Stimulated activated CD4-positive, alpha-beta T cell treated with anti-CD3 and anti-CD28 coated beads, Interleukin-4, amount 100 ng/mL, for 1 hour (primary cell): Measurements from ENCODE around the gene MRPL37.
"Not testable (repeated sequence)": the region's sequence is repeated elsewhere in the genome, so short reads cannot be mapped to it uniquely, and the experiment has no call there.

Experiments used
- DNase-seq: peaks from one replicate; pipeline ENCODE4 v3.0.0-alpha.2; 2020

Gene MRPL37

DNA sequence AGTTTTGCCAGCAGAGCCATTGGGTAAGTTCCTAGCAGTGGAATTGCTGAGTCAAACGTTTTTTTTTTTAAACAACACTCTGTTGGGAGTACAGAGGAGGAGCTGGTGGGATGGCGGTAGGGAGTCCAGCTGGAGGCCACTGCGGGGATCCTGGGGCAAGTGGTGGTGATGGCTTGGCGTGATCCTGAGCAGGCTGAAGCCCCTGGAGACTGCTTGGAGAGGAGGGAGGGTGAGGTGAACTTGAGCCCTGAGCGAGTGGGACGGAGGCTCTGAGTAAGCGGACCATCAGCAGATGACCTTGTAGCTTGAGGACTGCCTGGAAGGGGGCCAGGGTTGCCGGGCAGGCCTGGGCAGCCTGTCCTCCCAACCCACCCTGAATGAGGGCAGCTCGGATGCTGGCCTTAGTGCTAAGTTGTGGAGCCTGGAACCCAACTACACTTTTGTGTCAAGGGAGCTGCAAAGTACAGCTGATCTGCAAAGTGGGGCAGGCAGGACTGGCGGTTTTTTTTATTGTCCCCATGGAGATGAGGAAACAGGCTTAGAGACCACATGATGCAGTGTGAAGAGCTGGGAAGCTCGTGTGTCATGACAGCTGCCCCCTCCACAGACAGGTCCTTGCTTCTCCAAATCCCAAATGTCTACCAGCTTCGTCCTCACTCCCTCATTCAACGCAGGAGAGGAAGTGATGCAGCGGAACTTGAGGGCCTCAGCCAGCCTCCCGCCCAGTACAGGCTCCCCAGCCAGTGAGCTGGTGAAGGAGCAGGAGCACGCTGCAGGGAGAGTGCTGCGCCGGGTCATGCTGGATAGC lies 20.2 kb downstream of the MRPL37 start:
- DNase-seq, result no peak

DNA sequence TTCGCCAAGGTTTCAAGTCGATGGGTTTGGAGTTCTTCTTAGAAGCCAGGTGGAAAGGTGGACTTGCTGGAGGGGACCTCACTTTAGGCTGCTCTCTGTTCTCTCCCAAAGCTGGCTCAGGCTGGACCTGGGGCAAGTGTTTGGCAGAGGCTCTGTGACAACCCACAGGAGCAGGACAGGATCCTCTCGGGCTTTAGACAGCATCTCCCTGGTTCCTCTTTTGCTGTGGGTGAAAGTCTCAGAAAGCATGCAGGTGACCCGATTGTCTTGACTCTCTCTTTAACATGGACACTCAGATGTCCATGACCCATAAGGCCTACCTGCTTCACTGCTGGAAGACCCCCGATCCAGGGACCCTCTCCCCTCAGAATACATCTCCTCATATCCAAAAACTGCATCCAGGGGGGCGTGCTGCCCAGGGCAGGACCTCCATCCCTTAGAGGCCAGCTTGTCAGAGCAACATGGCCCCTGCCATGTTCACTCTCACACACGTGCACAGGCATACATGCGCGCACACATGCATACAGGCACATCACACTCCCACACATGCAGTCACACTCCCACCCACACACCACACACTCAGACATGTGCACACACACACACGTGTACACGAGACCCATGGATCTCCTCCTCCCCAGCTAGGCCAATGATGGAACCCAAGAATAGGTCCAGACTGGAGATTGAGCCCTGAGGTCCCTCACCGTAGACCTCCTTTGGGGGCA lies 21.3 kb downstream of the MRPL37 start:
- DNase-seq, result no peak

DNA sequence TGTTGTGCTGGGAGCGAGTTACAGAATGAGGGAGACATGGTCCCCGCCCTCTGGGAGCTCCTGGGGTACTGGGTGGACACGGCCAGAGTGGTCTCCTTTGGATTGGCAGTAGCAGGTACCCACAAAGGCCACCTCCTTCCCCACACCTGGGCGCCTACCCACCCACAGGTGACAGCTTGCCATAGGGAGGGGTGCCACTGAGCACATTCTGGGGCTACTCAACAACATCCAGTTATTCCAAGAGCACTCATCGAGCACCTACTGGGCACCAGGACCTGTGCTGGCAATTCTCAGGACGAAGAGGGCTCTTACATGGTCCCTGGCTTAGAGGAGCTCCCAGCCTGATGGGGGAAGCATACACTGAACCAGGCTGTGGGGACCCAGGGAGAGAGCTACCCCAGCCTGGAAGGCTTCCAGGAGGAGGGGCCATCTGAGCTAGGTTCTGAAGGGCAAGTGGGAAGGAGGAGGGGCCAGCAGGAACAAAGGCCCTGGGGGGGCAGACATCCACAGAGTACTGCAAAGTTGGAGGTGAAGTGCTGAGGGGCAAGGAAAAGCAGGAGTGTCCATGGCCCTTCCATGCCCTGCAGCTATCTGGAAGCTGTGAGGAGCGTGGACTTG lies 22.0 kb downstream of the MRPL37 start:
- DNase-seq, result no peak

DNA sequence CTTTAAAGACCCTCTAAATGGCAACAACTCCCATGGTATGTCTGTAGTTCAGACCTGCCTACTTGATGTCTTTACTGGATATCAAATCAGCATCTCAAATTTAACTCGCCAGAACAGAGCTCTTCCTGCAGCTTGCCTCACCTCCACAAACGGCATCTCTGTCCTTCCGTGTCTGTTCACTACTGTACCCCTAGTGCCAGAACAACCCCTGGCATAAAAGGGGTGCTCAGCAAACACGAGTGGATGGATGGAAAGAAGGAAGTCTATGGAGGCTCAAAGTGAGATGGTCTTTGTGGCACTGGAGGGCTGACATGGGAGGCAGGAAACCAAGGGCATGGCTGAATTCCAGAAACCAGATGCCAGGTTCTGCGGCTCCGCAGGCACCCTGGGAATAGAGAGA lies 22.7 kb downstream of the MRPL37 start:
- no peak for DNase-seq

DNA sequence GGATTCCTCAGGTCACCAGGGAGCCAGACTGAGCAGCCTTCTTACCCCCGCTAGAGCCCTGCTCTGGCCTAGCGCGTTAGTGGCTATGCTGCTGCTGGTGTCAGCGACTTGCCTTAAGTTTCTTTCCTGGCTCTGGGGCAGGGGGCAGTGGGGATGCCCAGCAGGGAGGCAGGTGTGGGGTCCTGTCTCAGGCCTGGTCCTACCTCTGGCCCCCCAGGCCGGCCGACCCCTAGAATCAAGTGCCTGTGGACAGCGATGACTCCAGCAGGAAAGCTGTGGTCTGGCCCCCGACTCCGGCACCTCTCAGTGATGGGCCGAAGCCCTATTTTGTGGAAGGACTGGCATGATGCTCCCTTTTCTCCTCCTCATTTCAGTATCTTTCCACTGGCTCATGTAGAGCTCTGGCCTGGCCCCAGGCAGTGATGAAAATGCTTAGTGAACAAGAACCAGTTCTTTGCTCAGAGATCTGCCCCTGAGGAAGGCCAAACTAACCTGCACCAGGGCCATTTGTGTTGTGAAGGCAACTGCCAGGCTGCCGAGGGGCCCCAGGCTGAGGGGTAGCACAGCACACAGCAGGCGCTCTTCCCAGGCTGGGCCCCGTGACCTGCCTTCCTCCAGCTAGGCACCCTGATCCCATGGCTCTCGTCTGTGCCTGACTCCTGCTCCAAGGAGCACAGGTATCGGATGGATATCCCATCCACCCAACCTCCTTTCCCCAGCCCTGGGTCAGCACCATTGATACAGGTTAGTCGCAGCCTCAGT lies 23.7 kb downstream of the MRPL37 start:
- no peak for DNase-seq

DNA sequence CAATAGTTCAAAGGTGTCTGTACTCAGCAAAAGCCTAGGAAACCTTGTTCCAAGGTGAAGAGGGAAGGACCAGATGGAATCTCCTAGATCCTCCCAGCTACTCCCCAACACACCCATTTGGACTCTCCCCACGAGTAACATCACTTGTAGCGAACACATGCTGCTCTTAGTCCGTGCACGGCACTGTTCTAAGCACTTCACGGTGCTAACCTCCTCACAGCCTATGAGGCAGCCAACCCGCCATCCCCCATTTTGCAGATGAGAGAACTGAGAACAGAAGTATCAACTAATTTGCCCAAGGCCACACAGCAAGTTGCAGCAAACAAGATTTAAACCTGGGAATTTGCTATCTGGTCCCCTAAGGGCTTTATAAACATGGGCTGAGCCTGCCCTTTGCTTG lies 24.3 kb downstream of the MRPL37 start:
- DNase-seq, result no peak

DNA sequence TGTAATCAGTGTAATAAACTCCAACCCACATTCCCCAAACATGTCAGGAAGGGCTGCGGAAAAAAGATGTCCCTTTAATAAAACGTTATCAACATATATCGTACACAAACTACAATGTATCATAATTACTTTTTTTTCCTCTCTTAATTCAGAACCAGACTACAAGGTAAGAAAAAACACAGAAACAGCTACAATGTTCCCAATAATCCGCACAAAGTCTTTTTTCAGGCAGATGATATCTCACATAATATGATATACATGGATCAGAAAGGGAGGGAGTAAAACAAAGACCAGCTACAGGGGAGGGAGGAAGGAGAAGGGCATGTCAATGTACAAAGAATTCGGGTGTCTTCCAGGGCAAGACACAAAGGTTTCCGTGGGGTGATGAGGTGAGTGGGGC lies 25.4 kb downstream of the MRPL37 start:
- DNase-seq, result no peak

DNA sequence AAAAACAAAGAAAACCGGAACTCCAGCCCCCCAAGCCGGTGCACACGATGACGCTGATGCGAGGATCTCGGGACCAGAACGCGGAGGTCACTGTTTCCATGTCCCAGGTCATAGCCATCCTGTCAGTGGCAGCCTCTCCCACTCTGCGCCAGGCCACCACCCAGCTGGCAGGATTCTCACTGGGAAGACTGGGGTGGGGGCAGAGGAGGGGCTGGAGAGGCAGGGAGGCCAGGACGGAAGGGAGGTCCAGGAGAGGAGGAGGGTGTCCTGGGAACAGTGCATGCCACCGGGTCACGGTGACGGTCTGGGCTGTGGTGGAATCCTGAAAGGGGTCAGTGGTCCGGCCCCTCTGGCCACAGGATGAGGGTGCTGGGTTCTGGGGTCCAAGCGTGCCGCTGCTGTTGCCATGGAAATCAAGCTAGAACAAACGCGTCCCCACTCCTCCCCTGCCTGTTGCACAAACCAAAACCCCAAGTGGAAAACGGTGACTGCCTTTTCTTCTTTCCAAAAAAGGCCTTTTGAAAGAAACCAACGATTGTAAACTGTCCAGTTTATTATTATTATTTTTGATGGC lies 26.1 kb downstream of the MRPL37 start:
- no peak for DNase-seq

DNA sequence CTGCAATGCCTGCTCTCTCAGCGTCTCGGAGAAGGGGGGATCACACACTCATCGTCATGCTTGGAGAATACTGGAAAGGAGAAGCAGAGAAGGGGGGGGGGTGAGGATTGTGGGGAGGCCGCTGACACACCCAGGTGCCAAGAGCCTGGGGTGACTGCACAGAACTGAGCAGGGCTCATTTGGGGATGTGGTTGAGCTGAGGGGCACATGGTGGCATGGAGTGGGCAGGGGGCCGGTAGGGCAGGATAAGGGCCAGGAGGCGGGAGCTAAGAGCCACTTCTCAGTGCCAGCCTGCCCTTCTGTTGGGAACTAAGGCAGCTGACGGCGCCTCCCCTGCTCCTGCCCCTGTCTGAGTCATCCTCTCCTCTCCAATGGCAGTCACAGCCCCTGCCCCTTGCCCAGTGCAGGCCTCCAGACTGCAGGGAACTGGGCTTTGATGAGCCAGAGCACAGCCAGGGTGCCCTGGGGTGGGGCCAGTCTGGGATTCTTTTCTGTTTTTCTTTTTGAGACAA lies 27.2 kb downstream of the MRPL37 start:
- no peak for DNase-seq

DNA sequence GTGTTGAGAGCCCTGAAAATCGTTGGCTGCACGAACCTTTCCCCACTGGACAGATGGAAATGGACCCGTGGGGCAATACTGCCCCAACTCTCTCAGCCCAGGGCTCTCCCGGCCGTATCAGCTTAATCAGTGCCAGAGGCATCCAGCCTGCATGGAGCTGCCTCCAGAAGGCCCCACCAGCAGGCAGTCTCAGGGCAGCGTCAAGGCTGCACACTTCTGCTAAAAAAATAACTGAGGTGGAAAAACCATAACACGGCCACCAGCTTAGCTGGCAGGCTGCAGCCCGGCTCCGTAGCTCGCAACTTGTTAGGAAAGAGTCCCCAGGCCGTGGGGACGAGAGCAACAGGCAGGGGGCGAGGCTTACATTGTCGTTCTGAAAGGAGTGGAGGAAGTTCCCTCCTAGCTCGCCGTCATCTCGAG lies 27.9 kb downstream of the MRPL37 start:
- DNase-seq, result no peak

DNA sequence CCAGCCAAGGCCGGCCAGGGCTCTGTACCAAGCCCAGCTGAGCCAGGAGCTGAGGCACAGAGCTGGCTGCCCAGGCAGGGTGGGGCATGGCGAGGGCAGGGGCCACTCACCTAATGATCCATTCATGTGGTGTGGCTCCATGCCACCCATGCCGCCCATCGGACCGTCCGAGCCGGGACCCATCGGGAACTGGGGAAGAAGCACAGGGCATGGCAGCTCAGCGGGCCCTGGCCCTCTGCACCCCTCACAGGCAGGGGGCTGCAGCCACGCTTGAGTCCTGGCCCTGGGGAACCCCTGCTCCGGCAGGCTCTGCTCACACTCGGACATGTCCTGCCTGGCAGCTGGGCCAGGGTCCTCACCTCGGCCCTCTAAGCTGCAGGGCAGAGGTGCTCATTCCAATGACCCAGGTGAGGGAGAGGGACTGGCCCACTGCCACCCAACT lies 28.7 kb downstream of the MRPL37 start:
- DNase-seq, result no peak

DNA sequence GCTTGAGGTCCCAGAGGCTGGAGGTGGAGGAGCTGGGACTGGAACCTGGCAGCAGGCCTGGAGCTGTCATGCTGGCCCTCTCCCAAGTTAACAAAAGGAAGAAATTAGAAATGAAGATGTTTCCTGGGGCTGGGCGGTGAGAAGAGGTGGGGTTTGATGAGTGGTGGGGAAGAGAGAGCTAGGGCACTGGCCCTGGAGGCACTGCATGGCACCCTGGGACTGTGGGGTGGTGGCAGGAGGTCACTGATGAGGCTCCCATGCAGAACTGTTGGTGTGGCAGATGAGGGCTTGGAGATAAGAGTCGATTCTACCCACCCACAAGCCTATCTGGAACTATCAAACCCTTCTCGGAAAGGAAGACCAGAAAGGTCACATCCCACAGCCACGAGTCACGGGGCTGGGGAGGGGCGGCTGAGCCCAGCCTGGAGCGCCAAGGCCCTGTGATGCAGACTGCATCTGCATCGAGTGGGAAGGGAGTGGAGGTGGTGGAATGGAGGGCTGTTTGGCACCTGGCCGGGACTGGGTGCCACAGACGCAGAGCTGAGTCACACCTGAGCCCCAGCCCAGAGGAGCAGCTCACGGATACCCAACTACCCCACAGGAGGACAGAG lies 29.4 kb downstream of the MRPL37 start:
- peak; percentile 24 for DNase-seq

DNA sequence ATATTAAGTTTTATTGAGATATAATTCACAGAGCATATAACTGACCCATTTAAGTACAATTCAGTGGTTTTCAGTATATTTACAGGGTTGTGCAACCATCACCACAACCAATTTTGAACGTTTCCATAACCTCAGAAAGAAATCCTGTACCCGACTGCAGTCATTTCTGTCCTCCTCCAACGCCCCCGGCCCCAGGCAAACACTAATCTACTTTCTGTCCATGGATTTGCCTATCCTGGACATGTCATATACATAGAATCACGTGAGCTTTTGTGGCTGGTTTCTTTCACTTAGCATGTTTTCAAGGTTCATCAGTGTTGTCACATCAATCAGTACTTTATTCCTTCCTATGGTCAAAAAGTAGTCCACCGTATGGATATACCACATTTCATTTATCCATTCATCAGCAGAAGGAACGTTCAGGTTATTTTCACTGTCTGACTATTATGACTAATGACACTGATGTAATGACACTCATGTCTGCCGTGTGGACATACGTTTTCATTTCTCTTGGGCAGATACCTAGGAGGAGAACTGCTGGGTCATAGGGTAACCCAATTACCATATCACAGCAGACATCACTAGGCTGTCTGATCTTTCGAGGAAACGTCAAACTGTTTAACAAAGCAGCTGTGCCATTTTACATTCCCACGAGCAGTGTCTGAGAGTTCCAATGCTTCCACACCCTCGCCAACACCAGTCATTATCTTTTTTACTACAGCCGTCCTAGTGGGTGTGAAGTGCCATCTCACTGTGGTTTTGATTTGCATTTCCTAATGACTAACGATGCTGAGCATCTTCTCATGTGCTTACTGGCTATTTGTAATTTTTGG lies 30.8 kb downstream of the MRPL37 start:
- no peak for DNase-seq

DNA sequence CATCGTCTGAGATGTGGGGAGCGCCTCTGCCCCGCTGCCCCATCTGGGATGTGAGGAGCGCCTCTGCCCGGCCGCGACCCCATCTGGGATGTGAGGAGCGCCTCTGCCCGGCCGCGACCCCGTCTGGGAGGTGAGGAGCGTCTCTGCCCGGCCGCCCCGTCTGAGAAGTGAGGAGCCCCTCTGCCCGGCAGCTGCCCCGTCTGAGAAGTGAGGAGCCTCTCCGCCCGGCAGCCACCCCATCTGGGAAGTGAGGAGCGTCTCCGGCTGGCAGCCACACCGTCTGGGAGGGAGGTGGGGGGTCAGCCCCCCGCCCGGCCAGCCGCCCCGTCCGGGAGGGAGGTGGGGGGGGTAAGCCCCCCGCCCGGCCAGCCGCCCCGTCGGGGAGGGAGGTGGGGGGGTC lies 33.2 kb downstream of the MRPL37 start:
- not testable (repeated sequence) for DNase-seq

DNA sequence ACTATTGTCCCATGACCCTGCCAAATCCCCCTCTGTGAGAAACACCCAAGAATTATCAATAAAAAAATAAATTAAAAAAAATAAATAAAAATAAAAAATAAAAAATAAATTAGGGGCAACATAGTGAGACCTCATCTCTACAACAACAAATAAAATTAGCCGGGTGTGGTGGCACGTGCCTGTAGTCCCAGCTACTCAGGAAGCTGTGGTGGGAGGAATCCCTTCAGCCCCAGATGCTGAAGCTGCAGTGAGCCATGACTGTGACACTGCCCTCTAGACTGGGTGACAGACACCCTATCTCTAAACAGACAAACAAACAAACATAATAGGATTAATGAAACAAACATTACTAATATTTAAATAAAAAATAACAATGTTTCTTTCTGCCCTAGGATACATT lies 34.3 kb downstream of the MRPL37 start:
- no peak for DNase-seq

DNA sequence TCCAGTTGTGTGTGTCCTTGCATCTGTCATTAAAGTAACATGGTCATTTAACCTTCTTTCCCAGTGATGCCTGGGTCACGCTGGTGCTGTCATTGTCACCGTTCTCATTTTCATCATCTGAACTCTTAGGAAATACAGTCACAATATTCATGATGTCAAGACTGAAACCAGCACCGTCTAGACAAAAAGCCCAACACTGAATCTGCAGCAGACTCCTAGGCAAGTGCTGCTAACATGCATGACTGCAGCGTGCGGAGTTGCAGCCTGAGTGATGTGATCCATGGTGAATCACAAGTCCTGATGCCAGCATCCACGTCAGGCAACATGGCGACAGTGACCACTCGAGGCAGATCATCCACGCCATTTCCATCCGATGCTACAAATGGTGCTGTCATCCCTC lies 37.6 kb downstream of the MRPL37 start:
- no peak for DNase-seq

DNA sequence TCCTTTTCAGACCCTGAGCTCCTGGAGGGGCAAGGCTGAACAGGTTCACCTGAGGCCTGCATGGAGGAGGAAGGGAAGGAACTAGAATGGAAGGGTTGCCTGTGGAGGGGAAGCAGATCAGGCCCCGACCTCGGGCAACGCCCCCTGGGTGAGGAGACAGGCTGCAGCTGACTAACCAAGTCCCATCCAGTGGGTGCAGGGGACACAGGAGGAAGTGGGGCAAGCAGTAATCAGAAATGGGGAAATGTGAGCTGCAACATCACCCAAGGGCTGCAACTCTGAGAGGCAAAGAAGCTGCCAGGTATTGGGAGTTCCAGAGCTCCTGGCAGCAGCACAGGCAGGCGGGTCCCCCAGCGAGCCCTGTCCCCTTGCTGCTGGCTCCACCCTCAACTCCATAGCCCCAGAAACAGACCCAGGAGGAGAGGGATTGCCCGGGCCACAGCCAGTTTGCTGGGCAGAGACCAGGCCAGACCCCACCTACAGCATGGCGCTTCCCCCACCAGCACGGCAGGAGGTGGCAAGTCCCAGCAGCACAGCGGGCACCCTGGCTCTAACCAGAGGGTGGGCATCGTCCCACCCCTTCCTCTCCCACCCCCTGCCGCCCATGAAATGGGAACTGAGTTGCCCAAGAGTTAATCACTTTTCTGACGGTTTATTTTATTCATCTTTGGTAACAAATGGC lies 38.5 kb downstream of the MRPL37 start:
- DNase-seq, result no peak

DNA sequence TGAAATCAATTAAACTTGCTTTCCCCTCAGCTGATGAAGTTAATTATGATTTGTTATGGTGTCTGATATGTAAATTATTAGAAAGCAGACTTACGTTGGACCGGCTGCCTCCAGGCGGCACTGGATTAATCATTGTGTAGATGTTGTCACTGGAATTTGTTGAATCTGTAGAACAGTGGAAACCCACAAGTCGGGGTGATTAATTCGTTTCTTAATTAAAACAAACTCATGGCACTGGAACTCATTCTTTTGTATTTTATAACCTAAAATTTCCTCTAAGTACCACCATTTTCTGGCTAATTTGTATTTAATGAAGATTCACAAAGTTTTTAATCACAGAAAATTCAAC lies 39.0 kb downstream of the MRPL37 start:
- DNase-seq, result no peak

DNA sequence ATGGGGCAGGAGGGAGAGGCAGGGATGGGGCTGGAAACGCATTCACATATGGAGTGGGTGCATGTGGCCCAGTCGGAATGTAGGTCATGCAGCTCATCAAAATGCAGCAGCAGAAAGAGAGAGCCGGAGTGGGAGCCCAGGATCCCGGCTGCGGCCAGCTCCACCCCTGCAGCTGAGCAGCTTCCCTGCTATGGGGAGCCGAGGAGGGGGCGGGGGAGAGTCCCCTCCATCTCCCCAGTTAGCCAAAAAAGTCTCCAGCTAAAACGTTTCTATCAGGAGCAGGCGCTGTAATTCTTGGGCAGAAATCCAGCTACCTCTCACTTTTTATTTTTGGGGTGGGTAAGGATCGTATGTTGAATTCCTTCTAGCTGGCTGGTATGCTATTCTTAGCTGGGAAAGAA lies 39.7 kb downstream of the MRPL37 start:
- no peak for DNase-seq

DNA sequence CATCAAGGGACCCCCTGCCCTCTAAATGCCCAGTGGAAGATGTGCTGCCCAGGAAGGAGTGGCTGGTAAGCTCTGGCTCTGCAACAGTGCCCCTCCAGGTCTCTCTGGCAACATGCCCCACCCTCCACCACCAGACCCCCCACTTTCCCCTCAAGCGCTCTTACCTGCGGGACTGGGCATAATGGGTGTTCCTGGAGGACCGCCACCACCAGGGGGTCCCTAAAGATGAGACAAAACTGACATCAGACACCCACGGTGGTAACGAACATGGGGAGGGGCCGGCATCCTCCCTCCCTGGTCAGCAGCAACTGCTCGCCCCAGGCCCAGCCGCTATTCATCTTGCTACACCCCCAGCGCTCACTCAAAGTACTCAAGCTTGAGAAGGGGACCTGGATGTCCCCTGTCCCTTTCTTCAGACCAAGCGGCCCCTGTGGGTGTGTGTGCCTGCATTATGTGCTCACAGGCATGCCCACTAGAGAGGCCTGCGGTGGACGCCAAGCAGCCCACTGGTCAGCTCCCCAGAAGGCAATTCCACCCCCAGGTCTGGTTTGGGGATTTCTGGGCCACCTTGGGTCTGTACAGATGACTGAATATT lies 40.9 kb downstream of the MRPL37 start:
- DNase-seq, result no peak
